Ishikawa (cell line): ENCODE data around the gene FKBP9.
"Not testable (repeated sequence)": the region's sequence is repeated elsewhere in the genome, so short reads cannot be mapped to it uniquely, and the experiment has no call there.

Experiments used
- CEBPB ChIP-seq: IDR thresholded peaks from 2 replicates; pipeline ENCODE4 v1.6.1; 2012
- CREB1 ChIP-seq: IDR thresholded peaks from 2 replicates; pipeline ENCODE4 v1.6.1; 2012; ENCODE audit warnings: low read depth
- EP300 ChIP-seq: IDR thresholded peaks from 2 replicates; pipeline ENCODE4 v1.6.1; 2012; ENCODE audit warnings: borderline replicate concordance
- TCF12 ChIP-seq: IDR thresholded peaks from 2 replicates; pipeline ENCODE4 v1.6.1; 2012; ENCODE audit warnings: low read depth
- TEAD4 ChIP-seq: IDR thresholded peaks from 2 replicates; pipeline ENCODE4 v1.6.1; 2012
- ZBTB7A ChIP-seq: IDR thresholded peaks from 2 replicates; pipeline ENCODE4 v1.6.1; 2012; ENCODE audit warnings: low read depth

GRCh38 chr7:32979246-32979645 lies 22.0 kb downstream of the FKBP9 start:
- TF ChIP-seq EP300, ZBTB7A, TCF12, CREB1: not testable (repeated sequence)
- TF ChIP-seq CEBPB (0 out of 2 replicates have a peak, but pooled peaks have one; percentile 36), TEAD4 (peak; percentile 40)
